ENCODE results near the gene POP5. TPM values are rescaled to one million over a fixed set of nuclear protein-coding genes. Genes with fewer than 3 reads are reported as not detected.

Gene POP5
- total and polyA plus RNA-seq, 10 donors: 28.1 to 84.1 (median 45.8) TPM

- TF ChIP-seq POLR2AphosphoS5 (IDR thresholded peaks at IDR 0.05) (no peak), CTCF (IDR thresholded peaks at IDR 0.05 in 8 of 11, conservative IDR thresholded peaks at IDR 0.05 in 3 of 11) (no peak)
- intact Hi-C loops (cut with DNase I; ENCODE audit: low total_unique reads): loop anchor here (10.0 kb wide), 1 partner anchor 526 kb away; no protein-coding TSS in a partner anchor
- H3K27me3 ChIP-seq (replicated peaks in 1 of 7): peaks cover 0 to 20% (median 0%) of the 10 kb centered on the region in 7 donors
- H3K4me3 ChIP-seq: no peak overlapping the region
- no peaks in the 10 kb centered on the region for H3K9me3 ChIP-seq
- DNase-seq: no peak
- H3K36me3 ChIP-seq: no peaks in the 10 kb centered on the region
- H3K4me1 ChIP-seq: peaks cover 3 to 18% (median 16%) of the 10 kb centered on the region in 6 donors
- no peak overlapping the region for H3K27ac ChIP-seq
- 94 to 100% (median 95%) methylated on average over 1 of the region's 1 CpG for WGBS, 5 donors
These were observed 7.2 kb upstream of the POP5 start for GRCh38 chr12:120588371-120588770.

GRCh38 chr12:120586860-120587259 is 5.7 kb upstream of the POP5 start:
- TF ChIP-seq POLR2A (IDR thresholded peaks at IDR 0.05) (no peak), CTCF (IDR thresholded peaks at IDR 0.05 in 8 of 11, conservative IDR thresholded peaks at IDR 0.05 in 3 of 11) (no peak), POLR2AphosphoS5 (IDR thresholded peaks at IDR 0.05) (no peak)
- peaks cover 0 to 26% (median 0%) of the 10 kb centered on the region in 7 donors for H3K27me3 ChIP-seq (replicated peaks in 1 of 7)
- no peaks in the 10 kb centered on the region for H3K9me3 ChIP-seq
- 90 to 98% (median 94%) methylated on average over 2 of the region's 2 CpGs for WGBS, 5 donors
- no peak overlapping the region for H3K4me3 ChIP-seq
- no peaks in the 10 kb centered on the region for H3K36me3 ChIP-seq
- H3K4me1 ChIP-seq: peaks cover 6 to 33% (median 27%) of the 10 kb centered on the region in 6 donors
- no peak for DNase-seq
- no peak overlapping the region for H3K27ac ChIP-seq
- intact Hi-C loops (cut with DNase I; ENCODE audit: low total_unique reads): loop anchor here (10.0 kb wide), 1 partner anchor 528 kb away; no protein-coding TSS in a partner anchor

- Histone ChIP-seq H3K4me3 (no peak overlapping the region), H3K27me3 (replicated peaks in 1 of 7) (peaks cover 0 to 26% (median 0%) of the 10 kb centered on the region in 7 donors), H3K4me1 (peaks cover 6 to 36% (median 30%) of the 10 kb centered on the region in 6 donors), H3K36me3 (no peaks in the 10 kb centered on the region), H3K9me3 (no peaks in the 10 kb centered on the region), H3K27ac (no peak overlapping the region)
- no peak for DNase-seq
- 75 to 81% (median 78%) methylated on average over 7 of the region's 7 CpGs for WGBS, 5 donors
- intact Hi-C loops (cut with DNase I; ENCODE audit: low total_unique reads): loop anchor here (10.0 kb wide), 1 partner anchor 529 kb away; no protein-coding TSS in a partner anchor
- no peak for TF ChIP-seq CTCF (IDR thresholded peaks at IDR 0.05 in 8 of 11, conservative IDR thresholded peaks at IDR 0.05 in 3 of 11)
- TF ChIP-seq POLR2AphosphoS5 (IDR thresholded peaks at IDR 0.05): no peak
- TF ChIP-seq POLR2A (IDR thresholded peaks at IDR 0.05): no peak
These were observed 5.0 kb upstream of the POP5 start for GRCh38 chr12:120586206-120586605.

- Histone ChIP-seq H3K4me1 (peaks cover 9 to 52% (median 42%) of the 10 kb centered on the region in 6 donors), H3K36me3 (peaks cover 0 to 7% (median 4%) of the 10 kb centered on the region in 6 donors), H3K27ac (peak overlapping the region in 2 of 8 donors; percentile 5 to 45), H3K27me3 (replicated peaks in 1 of 7) (peaks cover 0 to 26% (median 0%) of the 10 kb centered on the region in 7 donors), H3K9me3 (no peaks in the 10 kb centered on the region), H3K4me3 (peak overlapping the region; percentile 4 to 64 (median 40))
- intact Hi-C loops (cut with DNase I; ENCODE audit: low total_unique reads): loop anchor here (5.0 to 10.0 kb wide), 2 partner anchors 128 to 530 kb away; partner anchors contain the start of gene UNC119B
- TF ChIP-seq CTCF (IDR thresholded peaks at IDR 0.05 in 8 of 11, conservative IDR thresholded peaks at IDR 0.05 in 3 of 11): peak in 8 of 11 experiments; percentile 14 to 53 (median 30)
- TF ChIP-seq POLR2A (IDR thresholded peaks at IDR 0.05): no peak
- peak in 2 of 3 donors; percentile 9 to 44 for TF ChIP-seq POLR2AphosphoS5 (IDR thresholded peaks at IDR 0.05)
- 2 to 6% (median 4%) methylated on average over 17 to 65 of the region's 65 CpGs for WGBS, 5 donors
- peak; percentile 86 for DNase-seq
These were observed 3.3 kb upstream of the POP5 start for GRCh38 chr12:120584343-120585149.
